ENCODE measurements around the gene PRKCE.
A peak's percentile ranks its signal among the peaks of the same experiment; 100 is the strongest.

PRKCE gene

GRCh38 chr2:46068636-46069035, 417.2 kb downstream of the PRKCE start:
- DNase-seq (ENCODE audit: low read depth) = no peak
- TF ChIP-seq CTCF (conservative IDR thresholded peaks at IDR 0.05; ENCODE audit: control insufficient read depth, insufficient read depth, low read depth, low read length) = no peak
- H3K4me3 ChIP-seq (ENCODE audit: control insufficient read depth, low read depth, low read length) = no peak overlapping the region

- TF ChIP-seq CTCF (conservative IDR thresholded peaks at IDR 0.05; ENCODE audit: control insufficient read depth, insufficient read depth, low read depth, low read length) = no peak
- no peak for DNase-seq (ENCODE audit: low read depth)
- H3K4me3 ChIP-seq (ENCODE audit: control insufficient read depth, low read depth, low read length) = no peak overlapping the region
Observed at GRCh38 chr2:46071074-46071473, 419.6 kb downstream of the PRKCE start.

- no peak overlapping the region for H3K4me3 ChIP-seq (ENCODE audit: control insufficient read depth, low read depth, low read length)
- no peak for DNase-seq (ENCODE audit: low read depth)
- no peak for TF ChIP-seq CTCF (conservative IDR thresholded peaks at IDR 0.05; ENCODE audit: control insufficient read depth, insufficient read depth, low read depth, low read length)
Observed at GRCh38 chr2:46072101-46072820, 420.8 kb downstream of the PRKCE start.

GRCh38 chr2:46073540-46074046, 422.1 kb downstream of the PRKCE start:
- TF ChIP-seq CTCF (conservative IDR thresholded peaks at IDR 0.05; ENCODE audit: control insufficient read depth, insufficient read depth, low read depth, low read length) = no peak
- H3K4me3 ChIP-seq (ENCODE audit: control insufficient read depth, low read depth, low read length) = no peak overlapping the region

GRCh38 chr2:46074501-46074900, 423.0 kb downstream of the PRKCE start:
- no peak overlapping the region for H3K4me3 ChIP-seq (ENCODE audit: control insufficient read depth, low read depth, low read length)
- no peak for TF ChIP-seq CTCF (conservative IDR thresholded peaks at IDR 0.05; ENCODE audit: control insufficient read depth, insufficient read depth, low read depth, low read length)
- DNase-seq (ENCODE audit: low read depth) = no peak

More at GRCh38 chr2:46073540-46074046, 422.1 kb downstream of the PRKCE start:
- DNase-seq (ENCODE audit: low read depth) = peak; percentile 96

GRCh38 chr2:46075848-46076247, 424.4 kb downstream of the PRKCE start:
- peak; percentile 33 for DNase-seq (ENCODE audit: low read depth)
- TF ChIP-seq CTCF (conservative IDR thresholded peaks at IDR 0.05; ENCODE audit: control insufficient read depth, insufficient read depth, low read depth, low read length) = no peak
- no peak overlapping the region for H3K4me3 ChIP-seq (ENCODE audit: control insufficient read depth, low read depth, low read length)
